ENCODE measurements around the gene AKAP12. TPM values are rescaled to one million over a fixed set of nuclear protein-coding genes. Genes with fewer than 3 reads are reported as not detected.

AKAP12 gene
- total and polyA plus RNA-seq, 12 donors: 5.7 to 43.3 (median 12.2) TPM

- no peak for TF ChIP-seq CTCF (IDR thresholded peaks at IDR 0.05)
- 14 to 23% methylated on average over 11 of the region's 11 CpGs for WGBS, 2 donors
- no peaks in the 10 kb centered on the region for H3K27me3 ChIP-seq
- DNase-seq (no peak), ATAC-seq (peak in 2 of 8 donors; percentile 51 to 52)
- no peak overlapping the region for H3K4me3 ChIP-seq
- no peak overlapping the region for H3K27ac ChIP-seq
- intact Hi-C loops (cut with DNase I): no loop called here
- peaks cover 0 to 32% (median 8%) of the 10 kb centered on the region in 11 donors for H3K9me3 ChIP-seq
- H3K4me1 ChIP-seq: peaks cover 0 to 7% (median 0%) of the 10 kb centered on the region in 9 donors
- no peaks in the 10 kb centered on the region for H3K36me3 ChIP-seq
These were observed 30.5 kb upstream of the AKAP12 start for GRCh38 chr6:151209071-151209831.

GRCh38 chr6:151211075-151211474 lies 28.7 kb upstream of the AKAP12 start:
- intact Hi-C loops (cut with DNase I): no loop called here
- Histone ChIP-seq H3K9me3 (peaks cover 0 to 32% (median 8%) of the 10 kb centered on the region in 11 donors), H3K4me3 (no peak overlapping the region), H3K4me1 (peaks cover 0 to 7% (median 0%) of the 10 kb centered on the region in 9 donors), H3K27me3 (no peaks in the 10 kb centered on the region), H3K27ac (no peak overlapping the region), H3K36me3 (no peaks in the 10 kb centered on the region)
- 95 to 97% methylated on average over 1 of the region's 1 CpG for WGBS, 2 donors
- no peak for DNase-seq
- no peak for TF ChIP-seq CTCF (IDR thresholded peaks at IDR 0.05)
- no peak for ATAC-seq

- DNase-seq (no peak), ATAC-seq (no peak)
- Histone ChIP-seq H3K4me3 (no peak overlapping the region), H3K36me3 (no peaks in the 10 kb centered on the region), H3K9me3 (peaks cover 0 to 32% (median 8%) of the 10 kb centered on the region in 11 donors), H3K27ac (no peak overlapping the region), H3K4me1 (peaks cover 0 to 7% (median 0%) of the 10 kb centered on the region in 9 donors), H3K27me3 (no peaks in the 10 kb centered on the region)
- TF ChIP-seq CTCF (IDR thresholded peaks at IDR 0.05): no peak
- 95 to 98% methylated on average over 5 of the region's 5 CpGs for WGBS, 2 donors
- intact Hi-C loops (cut with DNase I): no loop called here
These were observed 26.4 kb upstream of the AKAP12 start for GRCh38 chr6:151213352-151213751.

GRCh38 chr6:151215999-151216398 lies 23.8 kb upstream of the AKAP12 start:
- H3K36me3 ChIP-seq: no peaks in the 10 kb centered on the region
- DNase-seq: no peak
- TF ChIP-seq CTCF (IDR thresholded peaks at IDR 0.05): no peak
- 82 to 84% methylated on average over 2 of the region's 2 CpGs for WGBS, 2 donors
- no peaks in the 10 kb centered on the region for H3K4me1 ChIP-seq
- ATAC-seq: no peak
- no peaks in the 10 kb centered on the region for H3K27me3 ChIP-seq
- no peak overlapping the region for H3K4me3 ChIP-seq
- intact Hi-C loops (cut with DNase I): no loop called here
- no peak overlapping the region for H3K27ac ChIP-seq
- peaks cover 0 to 22% (median 6%) of the 10 kb centered on the region in 11 donors for H3K9me3 ChIP-seq

Measured in heart right ventricle (tissue), 16 donors.